ENCODE results near the gene CGNL1.

Gene CGNL1

GRCh38 chr15:57452090-57452754, 75.9 kb downstream of the CGNL1 start:
- no peaks in the 10 kb centered on the region for H3K36me3 ChIP-seq (ENCODE audit: control insufficient read depth in 2 of 2, insufficient read depth in 1 of 2, low read length in 2 of 2)
- CTCF ChIA-PET, result interaction anchor here (0.6 kb wide), 1 partner anchor 156 kb away, joined by 5 read pairs; no protein-coding TSS in a partner anchor

More at GRCh38 chr15:57452090-57452754, 75.9 kb downstream of the CGNL1 start:
- H3K9me3 ChIP-seq (ENCODE audit: control insufficient read depth, insufficient read depth, low read depth, low read length), result no peaks in the 10 kb centered on the region
- H3K4me3 ChIP-seq (ENCODE audit: low read depth, low read length), result no peak overlapping the region
- TF ChIP-seq GLIS1 (tag by site-specific recombination; IDR thresholded peaks at IDR 0.05) (no peak), ZNF639 (tag by site-specific recombination; IDR thresholded peaks at IDR 0.05) (no peak), BCL11A (tag by site-specific recombination; IDR thresholded peaks at IDR 0.05; ENCODE audit: low read depth) (no peak), ZNF530 (tag by site-specific recombination; IDR thresholded peaks at IDR 0.05; ENCODE audit: low read depth) (no peak), ZNF148 (tag by site-specific recombination; IDR thresholded peaks at IDR 0.05; ENCODE audit: borderline replicate concordance) (no peak), ZNF341 (tag by site-specific recombination; IDR thresholded peaks at IDR 0.05; ENCODE audit: low read depth) (no peak), ZFHX2 (tag by site-specific recombination; conservative IDR thresholded peaks at IDR 0.05) (no peak), ZNF747 (tag by site-specific recombination; IDR thresholded peaks at IDR 0.05) (no peak), ATF2 (tag by site-specific recombination; IDR thresholded peaks at IDR 0.05; ENCODE audit: low read depth) (no peak), ZNF692 (tag by site-specific recombination; IDR thresholded peaks at IDR 0.05) (no peak), ZNF677 (tag by site-specific recombination; IDR thresholded peaks at IDR 0.05) (no peak), IKZF3 (tag by site-specific recombination; IDR thresholded peaks at IDR 0.05) (no peak), ZNF558 (tag by site-specific recombination; IDR thresholded peaks at IDR 0.05) (no peak), ZNF513 (tag by site-specific recombination; IDR thresholded peaks at IDR 0.05) (no peak), ZNF19 (tag by site-specific recombination; IDR thresholded peaks at IDR 0.05; ENCODE audit: low read depth) (no peak), ZSCAN4 (tag by site-specific recombination; IDR thresholded peaks at IDR 0.05) (no peak), ZNF214 (tag by site-specific recombination; IDR thresholded peaks at IDR 0.05; ENCODE audit: borderline replicate concordance) (no peak)
- POLR2A ChIA-PET, result no interaction called here
- no peak overlapping the region for H3K27ac ChIP-seq (ENCODE audit: extremely low read depth, low read depth, low read length)
- peaks cover 4% of the 10 kb centered on the region; the same call in 1 of the 2 replicates for H3K4me1 ChIP-seq (ENCODE audit: control insufficient read depth, insufficient read depth, low read length)
